K562 (cell line): ENCODE data around the gene POU2F1. TPM values are rescaled to one million over a fixed set of nuclear protein-coding genes. Genes with fewer than 3 reads are reported as not detected.

Experiments
- ATAC-seq: fragments of 200-7000 bp; cut with Tn5 transposase; 3 replicates; pipeline ENCODE4 v1.9.1; 2020; ENCODE audit warnings: moderate library complexity
- BruUV-seq: library from RNA; stranded (reverse); fragments of 400-500 nt; replicated peaks from 2 replicates; lab custom pipeline; 2021; lab: Mats Ljungman, UMichigan
- CTCF ChIA-PET: fragments of 300-600 bp; formaldehyde crosslinking; extraction: SDS; loops from one replicate; lab custom pipeline; 2021; ENCODE audit warnings: low intra/inter-chr PET ratio; lab: Yijun Ruan, JAX
- POLR2A ChIA-PET: fragments of 300-600, 350-650 bp; sonication (Branson Sonifier 250); formaldehyde crosslinking; extraction: SDS; loops from one replicate; lab custom pipeline; 2021; ENCODE audit warnings: antibody characterized with exemption, inconsistent platforms; lab: Yijun Ruan, JAX
- DNase-seq, 4 experiments: peaks; one replicate each; pipeline versions ENCODE4 v3.0.0 to v3.0.0-alpha.2; 2011 to 2018; ENCODE audit warnings: low spot score in 3 of 4, mixed read lengths in 3 of 4; ENCODE audit errors: extremely low read depth in 1 of 4
- FAIRE-seq: peaks from 2 replicates; lab custom pipeline; 2011; peaks lifted over from hg19 to GRCh38; lab: Jason Lieb, UNC
- H2AFZ ChIP-seq: 2 replicates; pipeline ENCODE4 v1.6.0; 2011; ENCODE audit warnings: low read depth, low read length, control low read depth, inconsistent platforms
- H3K27ac ChIP-seq: fragments of 200-600 bp; 3 replicates; pipeline ENCODE4 v1.8.0; 2011; ENCODE audit warnings: low read depth, mild to moderate bottlenecking, control low read depth, inconsistent platforms, low read length, moderate library complexity, mixed read lengths; ENCODE audit errors: extremely low read depth
- H3K27me3 ChIP-seq, 2 experiments: fragments of 300-600 bp in 1 of 2; 2 replicates in 1 of 2; 3 replicates in 1 of 2; pipeline versions ENCODE4 v1.6.0 to v1.8.0; 2011; ENCODE audit warnings: inconsistent platforms in 2 of 2, low read length in 2 of 2, mild to moderate bottlenecking in 1 of 2, mixed read lengths in 1 of 2, moderate library complexity in 1 of 2; ENCODE audit not compliant: control insufficient read depth in 2 of 2, insufficient read depth in 2 of 2
- H3K36me3 ChIP-seq: fragments of 300-600 bp; 3 replicates; pipeline ENCODE4 v1.8.0; 2011; ENCODE audit warnings: mild to moderate bottlenecking, low read length, inconsistent platforms; ENCODE audit not compliant: control insufficient read depth, insufficient read depth
- H3K4me1 ChIP-seq, 2 experiments: fragments of 200-600 bp in 1 of 2; replicated peaks in 1 of 2; 2 replicates in 1 of 2; 3 replicates in 1 of 2; pipeline versions ENCODE4 v1.5.1 to v1.8.0; 2011; ENCODE audit warnings: inconsistent platforms in 2 of 2, low read length in 2 of 2, mild to moderate bottlenecking in 1 of 2, mixed read lengths in 1 of 2, moderate library complexity in 1 of 2; ENCODE audit not compliant: control insufficient read depth in 2 of 2, insufficient read depth in 2 of 2
- H3K4me2 ChIP-seq: 2 replicates; pipeline ENCODE4 v1.6.1; 2011; ENCODE audit warnings: low read length, control low read depth, inconsistent platforms, mixed read lengths; ENCODE audit not compliant: insufficient read depth
- H3K4me3 ChIP-seq: fragments of 200-600 bp; sonication (generic), shearing (Covaris generic); 2 replicates; pipeline ENCODE4 v1.5.1; 2016; ENCODE audit warnings: control low read depth, inconsistent platforms
- H3K79me2 ChIP-seq: fragments of 200-600 bp; 3 replicates; pipeline ENCODE4 v1.8.0; 2011; ENCODE audit warnings: low read length, inconsistent platforms; ENCODE audit not compliant: control insufficient read depth, insufficient read depth
- H3K9ac ChIP-seq, 2 experiments: 2 replicates each; pipeline versions ENCODE4 v1.6.0 to v1.6.1; 2011; ENCODE audit warnings: low read depth in 2 of 2, low read length in 2 of 2, control low read depth in 1 of 2, inconsistent platforms in 1 of 2, mild to moderate bottlenecking in 1 of 2, mixed read lengths in 1 of 2; ENCODE audit not compliant: insufficient read depth in 1 of 2
- H3K9me1 ChIP-seq: one replicate; pipeline ENCODE4 v1.6.0; 2011; ENCODE audit warnings: inconsistent platforms, mild to moderate bottlenecking, low read length, moderate library complexity; ENCODE audit not compliant: control insufficient read depth, insufficient read depth
- H3K9me3 ChIP-seq: replicated peaks from 2 replicates; pipeline ENCODE4 v1.5.1; 2011; ENCODE audit warnings: low read depth, low read length, inconsistent platforms; ENCODE audit not compliant: control insufficient read depth, insufficient read depth
- H4K20me1 ChIP-seq: replicated peaks from 2 replicates; pipeline ENCODE4 v1.6.1; 2011; ENCODE audit warnings: low read length, inconsistent platforms, mixed read lengths; ENCODE audit not compliant: control insufficient read depth, insufficient read depth
- BCOR ChIP-seq: fragments of 450-650 bp; IDR thresholded peaks from 2 replicates; pipeline ENCODE4 v1.6.1; 2016
- CBFA2T2 ChIP-seq: fragments of 450-650 bp; conservative IDR thresholded peaks from 2 replicates; pipeline ENCODE4 v1.6.1; 2017; ENCODE audit warnings: mild to moderate bottlenecking
- CBFA2T3 ChIP-seq: fragments of 450-650 bp; IDR thresholded peaks from 2 replicates; pipeline ENCODE4 v1.6.1; 2017
- CCNT2 ChIP-seq: IDR thresholded peaks from 2 replicates; pipeline ENCODE4 v1.6.1; 2011; ENCODE audit warnings: borderline replicate concordance, low read depth, mild to moderate bottlenecking, moderate library complexity, mixed read lengths, low read length; ENCODE audit not compliant: insufficient read length; ENCODE audit errors: extremely low read depth
- CEBPB ChIP-seq: fragments of 450-650 bp; IDR thresholded peaks from 2 replicates; pipeline ENCODE4 v1.6.1; 2016; ENCODE audit warnings: missing genetic modification characterization, missing compliant biosample characterization
- CEBPG ChIP-seq, 3 experiments: fragments of 200-800 bp in 1 of 3; sonication (Bioruptor generic) in 1 of 3; sonication (generic) in 1 of 3; formaldehyde crosslinking in 1 of 3; IDR thresholded peaks in 2 of 3; conservative IDR thresholded peaks in 1 of 3; 2 replicates each; pipeline versions ENCODE4 v1.6.1 to v1.8.0; 2016 to 2022; ENCODE audit warnings: missing compliant biosample characterization in 2 of 3, missing genetic modification characterization in 2 of 3, mild to moderate bottlenecking in 1 of 3, missing genetic modification reagents in 1 of 3
- CREM ChIP-seq: IDR thresholded peaks from 2 replicates; pipeline ENCODE4 v1.6.1; 2014; ENCODE audit warnings: antibody characterized with exemption, low read depth
- GTF2B ChIP-seq: IDR thresholded peaks from 2 replicates; pipeline ENCODE4 v1.6.1; 2011; ENCODE audit not compliant: insufficient read length; ENCODE audit errors: extremely low read depth
- HDGF ChIP-seq: fragments of 450-650 bp; IDR thresholded peaks from 2 replicates; pipeline ENCODE4 v1.6.1; 2016
- MEIS2 ChIP-seq: fragments of 450-650 bp; IDR thresholded peaks from 2 replicates; pipeline ENCODE4 v1.6.1; 2014; ENCODE audit warnings: mild to moderate bottlenecking; ENCODE audit not compliant: partially characterized antibody
- POLR2AphosphoS2 ChIP-seq: IDR thresholded peaks from 2 replicates; pipeline ENCODE4 v1.6.1; 2012; ENCODE audit warnings: low read length, improper control_type of control experiment
- POLR3A ChIP-seq: IDR thresholded peaks from 2 replicates; pipeline ENCODE4 v1.6.1; 2011; ENCODE audit warnings: borderline replicate concordance, mild to moderate bottlenecking, moderate library complexity; ENCODE audit not compliant: insufficient read length, insufficient read depth; ENCODE audit errors: extremely low read depth
- PPARD ChIP-seq: fragments of 250-450 bp; sonication (Bioruptor Pico); IDR thresholded peaks from 2 replicates; pipeline ENCODE4 v1.8.0; 2022; ENCODE audit warnings: inconsistent platforms, mild to moderate bottlenecking, moderate library complexity
- RAD51 ChIP-seq: fragments of 450-650 bp; IDR thresholded peaks from 2 replicates; pipeline ENCODE4 v1.7.1; 2016; ENCODE audit warnings: low read depth, mild to moderate bottlenecking, borderline replicate concordance
- SMAD4 ChIP-seq: fragments of 250-450 bp; sonication (Bioruptor Pico); conservative IDR thresholded peaks from 2 replicates; pipeline ENCODE4 v1.8.0; 2021; ENCODE audit warnings: inconsistent platforms, mild to moderate bottlenecking, moderate library complexity
- SMARCA5 ChIP-seq: fragments of 450-650 bp; IDR thresholded peaks from 2 replicates; pipeline ENCODE4 v1.6.1; 2016
- TEAD2 ChIP-seq: fragments of 450-650 bp; IDR thresholded peaks from 2 replicates; pipeline ENCODE4 v1.6.1; 2016; ENCODE audit warnings: missing genetic modification characterization, control low read depth, missing compliant biosample characterization
- ZFP36 ChIP-seq: fragments of 150-350 bp; IDR thresholded peaks from 2 replicates; pipeline ENCODE4 v1.6.1; 2018; ENCODE audit warnings: low read length, low read depth; ENCODE audit not compliant: partially characterized antibody
- ZNF280B ChIP-seq: fragments of 250-450 bp; sonication (Bioruptor Pico); IDR thresholded peaks from 2 replicates; pipeline ENCODE4 v1.5.1; 2021; ENCODE audit warnings: mild to moderate bottlenecking
- ZNF282 ChIP-seq: sonication (generic); formaldehyde crosslinking; IDR thresholded peaks from 2 replicates; pipeline ENCODE4 v1.8.1; 2023; ENCODE audit warnings: missing genetic modification reagents
- ZNF41 ChIP-seq: fragments of 250-450 bp; sonication (Bioruptor Pico); conservative IDR thresholded peaks from 2 replicates; pipeline ENCODE4 v1.4.0; 2020; ENCODE audit warnings: mild to moderate bottlenecking
- ZNF507 ChIP-seq: conservative IDR thresholded peaks from 2 replicates; pipeline ENCODE4 v1.6.1; 2017; ENCODE audit warnings: missing genetic modification characterization, missing compliant biosample characterization
- ZNF668 ChIP-seq: fragments of 250-450 bp; sonication (Bioruptor Pico); IDR thresholded peaks from 2 replicates; pipeline ENCODE4 v1.8.0; 2022; ENCODE audit warnings: mild to moderate bottlenecking, inconsistent platforms
- WGBS: fragments of 100-300 bp; shearing (Covaris generic); methylation state at CpG from one replicate; pipeline ENCODE4 v1.1.6; 2016; ENCODE audit warnings: low coverage, mixed read lengths; ENCODE audit not compliant: insufficient coverage; ENCODE audit errors: missing lambda C conversion rate; 5-methylcytosine and 5-hydroxymethylcytosine counted together
- in situ Hi-C: fragments of 300-500 bp; cut with MboI; formaldehyde crosslinking; loops from 4 replicates; pipeline ENCODE4 v1.15.0; 2018; ENCODE audit warnings: inconsistent platforms, mixed read lengths
- intact Hi-C: fragments of 100-400 bp; cut with micrococcal nuclease; formaldehyde crosslinking; loops from 2 replicates; pipeline ENCODE4 v1.14.2; 2022
- polyA plus RNA-seq, 8 experiments: library from polyadenylated mRNA; depleted of rRNA in 4 of 8; stranded (reverse) in 5 of 8; unstranded in 3 of 8; fragments of >200 nt; fragmentation: Nextera tagmentation in 2 of 8; fragmentation: Illumina TruSeq in 1 of 8; extraction: Ambion mirVana in 2 of 8; extraction: Trizol in 1 of 8; gene quantifications; 2 replicates each; pipeline versions ENCODE4 v1.2.1 to v1.2.3, GENCODE V29; 2011 to 2014; ENCODE audit warnings: inconsistent platforms in 1 of 8, missing spikeins in 1 of 8
- total RNA-seq, 7 experiments: library from RNA; depleted of rRNA in 6 of 7; stranded (reverse); fragments of >200 nt in 6 of 7; fragmentation: Illumina TruSeq in 2 of 7; extraction: Trizol in 2 of 7; gene quantifications; 2 replicates each; pipeline versions ENCODE4 v1.2.1 to v1.2.3, GENCODE V29; 2011 to 2021; ENCODE audit warnings: low replicate concordance in 1 of 7

POU2F1 gene
- total and polyA plus RNA-seq, 9 of the 15 experiments (the other 6 are each of a cell fraction or from before 2014, with no cell fraction given): 2.6 to 22.3 (median 8.8) TPM

- POLR2A ChIA-PET: interaction anchor here (0.5 to 2.4 kb wide), 6 partner anchors 8 to 64 kb away, joined by 3 to 11 read pairs (median 4); no protein-coding TSS in a partner anchor
- H3K4me2 ChIP-seq: no peak overlapping the region
- FAIRE-seq (peak; percentile 49), DNase-seq (peak in 1 of 4 experiments; percentile 35), ATAC-seq (peak; percentile 76)
- peaks cover 54% of the 10 kb centered on the region; the same call in 2 of the 3 replicates for H3K79me2 ChIP-seq
- peaks cover 0 to 10% of the 10 kb centered on the region in 2 experiments; a peak in 4 of 5 replicates for H3K4me1 ChIP-seq
- no TSS peak for BruUV-seq
- H2AFZ ChIP-seq: no peak overlapping the region
- H3K27me3 ChIP-seq: no peaks in the 10 kb centered on the region
- no peak overlapping the region for H3K27ac ChIP-seq
- no peaks in the 10 kb centered on the region for H3K36me3 ChIP-seq
- no peaks in the 10 kb centered on the region for H4K20me1 ChIP-seq
- CTCF ChIA-PET: no interaction called here
- H3K9me3 ChIP-seq: no peaks in the 10 kb centered on the region
- WGBS: 42% methylated on average over 3 of the region's 3 CpGs
- H3K4me3 ChIP-seq: no peak overlapping the region
- intact Hi-C loops: no loop called here
- H3K9ac ChIP-seq: no peak overlapping the region
- no peaks in the 10 kb centered on the region for H3K9me1 ChIP-seq
- in situ Hi-C loops: no loop called here
- TF ChIP-seq MEIS2: peak; percentile 70
- TF ChIP-seq ZFP36: no peak
- peak; percentile 54; the same call in 1 of the 2 replicates for TF ChIP-seq CBFA2T3
- TF ChIP-seq PPARD (CRISPR knock-in tag): no peak
- no peak for TF ChIP-seq SMAD4 (CRISPR knock-in tag)
- TF ChIP-seq CCNT2: no peak
- TF ChIP-seq CEBPB: peak; percentile 69
- no peak for TF ChIP-seq HDGF
- 0 out of 2 replicates have a peak, but pooled peaks have one; percentile 20 for TF ChIP-seq CBFA2T2
- TF ChIP-seq POLR3A: no peak
- no peak for TF ChIP-seq GTF2B
- TF ChIP-seq ZNF668 (CRISPR knock-in tag): no peak
- no peak for TF ChIP-seq CEBPG (CRISPR knock-in tag; IDR thresholded peaks at IDR 0.05)
- 0 out of 4 replicates have a peak, but pooled peaks of 1 of the 2 experiments have one; percentile 22 for TF ChIP-seq CEBPG (tag; conservative IDR thresholded peaks at IDR 0.05 in 1 of 2, IDR thresholded peaks at IDR 0.05 in 1 of 2)
- no peak for TF ChIP-seq RAD51
- no peak for TF ChIP-seq BCOR
- no peak for TF ChIP-seq ZNF507 (tag)
- 0 out of 2 replicates have a peak, but pooled peaks have one; percentile 17 for TF ChIP-seq ZNF280B (CRISPR knock-in tag)
- TF ChIP-seq ZNF41 (CRISPR knock-in tag): no peak
- no peak for TF ChIP-seq ZNF282 (CRISPR knock-in tag)
- no peak for TF ChIP-seq TEAD2 (tag)
- no peak for TF ChIP-seq POLR2AphosphoS2
- no peak for TF ChIP-seq SMARCA5
- no peak for TF ChIP-seq CREM
These were observed 67.8 kb downstream of the POU2F1 start for GRCh38 chr1:167288390-167289074.
